WTC11 (cell line): ENCODE data around the gene FRG2.
"Not testable (repeated sequence)": the region's sequence is repeated elsewhere in the genome, so short reads cannot be mapped to it uniquely, and the experiment has no call there.

ENCODE experiments used
- ESRRA ChIP-seq: sonication (generic); formaldehyde crosslinking; IDR thresholded peaks from 2 replicates; pipeline ENCODE4 v1.8.1; 2022; ENCODE audit warnings: mild to moderate bottlenecking, missing genetic modification reagents, borderline replicate concordance
- MXD4 ChIP-seq: fragments of 250-450 bp; sonication (Bioruptor Pico); IDR thresholded peaks from 2 replicates; pipeline ENCODE4 v1.8.0; 2021; ENCODE audit warnings: mild to moderate bottlenecking, moderate library complexity, borderline replicate concordance
- SP1 ChIP-seq: sonication (generic); formaldehyde crosslinking; conservative IDR thresholded peaks from 2 replicates; pipeline ENCODE4 v1.8.1; 2022; ENCODE audit warnings: missing genetic modification reagents
- ZNF263 ChIP-seq: sonication (generic); formaldehyde crosslinking; IDR thresholded peaks from 2 replicates; pipeline ENCODE4 v1.8.1; 2022; ENCODE audit warnings: low read depth, mild to moderate bottlenecking, moderate library complexity, missing genetic modification reagents
- TF ChIP-seq, protein P1 (sequence below): fragments of 200-600 bp; IDR thresholded peaks from 2 replicates; pipeline ENCODE4 v1.8.0; 2022; ENCODE audit warnings: antibody characterized with exemption
- TF ChIP-seq, protein P2 (sequence below): sonication (generic); formaldehyde crosslinking; IDR thresholded peaks from 2 replicates; pipeline ENCODE4 v1.8.1; 2023; ENCODE audit warnings: mild to moderate bottlenecking, moderate library complexity, missing genetic modification reagents
- TF ChIP-seq, protein P3 (sequence below): sonication (generic); formaldehyde crosslinking; IDR thresholded peaks from 2 replicates; pipeline ENCODE4 v1.8.0; 2022; ENCODE audit warnings: mild to moderate bottlenecking, missing genetic modification reagents

DNA sequence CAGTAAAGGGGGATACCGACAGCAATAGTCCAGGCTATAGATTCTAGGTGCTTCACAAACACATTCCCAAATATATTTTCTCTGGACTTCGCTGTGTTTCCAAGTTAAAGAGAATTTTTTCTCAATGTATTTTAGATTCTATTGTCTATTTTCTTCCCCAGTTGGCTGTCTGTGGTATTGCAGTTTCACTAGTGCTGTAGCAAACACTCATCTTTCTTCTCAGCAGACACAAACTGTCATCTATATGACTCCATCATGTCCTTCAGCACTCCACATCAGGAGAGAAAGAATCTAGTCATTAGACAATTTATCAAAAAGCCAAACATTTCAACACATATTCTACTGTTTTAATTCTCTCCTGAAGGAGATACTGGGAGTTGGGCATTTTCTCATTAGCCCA lies 37.3 kb upstream of the FRG2 start, which contains the start of gene DBET:
- TF ChIP-seq, protein P1, sequence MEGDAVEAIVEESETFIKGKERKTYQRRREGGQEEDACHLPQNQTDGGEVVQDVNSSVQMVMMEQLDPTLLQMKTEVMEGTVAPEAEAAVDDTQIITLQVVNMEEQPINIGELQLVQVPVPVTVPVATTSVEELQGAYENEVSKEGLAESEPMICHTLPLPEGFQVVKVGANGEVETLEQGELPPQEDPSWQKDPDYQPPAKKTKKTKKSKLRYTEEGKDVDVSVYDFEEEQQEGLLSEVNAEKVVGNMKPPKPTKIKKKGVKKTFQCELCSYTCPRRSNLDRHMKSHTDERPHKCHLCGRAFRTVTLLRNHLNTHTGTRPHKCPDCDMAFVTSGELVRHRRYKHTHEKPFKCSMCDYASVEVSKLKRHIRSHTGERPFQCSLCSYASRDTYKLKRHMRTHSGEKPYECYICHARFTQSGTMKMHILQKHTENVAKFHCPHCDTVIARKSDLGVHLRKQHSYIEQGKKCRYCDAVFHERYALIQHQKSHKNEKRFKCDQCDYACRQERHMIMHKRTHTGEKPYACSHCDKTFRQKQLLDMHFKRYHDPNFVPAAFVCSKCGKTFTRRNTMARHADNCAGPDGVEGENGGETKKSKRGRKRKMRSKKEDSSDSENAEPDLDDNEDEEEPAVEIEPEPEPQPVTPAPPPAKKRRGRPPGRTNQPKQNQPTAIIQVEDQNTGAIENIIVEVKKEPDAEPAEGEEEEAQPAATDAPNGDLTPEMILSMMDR = not testable (repeated sequence)
- not testable (repeated sequence) for TF ChIP-seq ZNF263 (CRISPR knock-in tag); SP1; MXD4; ESRRA (CRISPR knock-in tag)
- TF ChIP-seq, protein P2, sequence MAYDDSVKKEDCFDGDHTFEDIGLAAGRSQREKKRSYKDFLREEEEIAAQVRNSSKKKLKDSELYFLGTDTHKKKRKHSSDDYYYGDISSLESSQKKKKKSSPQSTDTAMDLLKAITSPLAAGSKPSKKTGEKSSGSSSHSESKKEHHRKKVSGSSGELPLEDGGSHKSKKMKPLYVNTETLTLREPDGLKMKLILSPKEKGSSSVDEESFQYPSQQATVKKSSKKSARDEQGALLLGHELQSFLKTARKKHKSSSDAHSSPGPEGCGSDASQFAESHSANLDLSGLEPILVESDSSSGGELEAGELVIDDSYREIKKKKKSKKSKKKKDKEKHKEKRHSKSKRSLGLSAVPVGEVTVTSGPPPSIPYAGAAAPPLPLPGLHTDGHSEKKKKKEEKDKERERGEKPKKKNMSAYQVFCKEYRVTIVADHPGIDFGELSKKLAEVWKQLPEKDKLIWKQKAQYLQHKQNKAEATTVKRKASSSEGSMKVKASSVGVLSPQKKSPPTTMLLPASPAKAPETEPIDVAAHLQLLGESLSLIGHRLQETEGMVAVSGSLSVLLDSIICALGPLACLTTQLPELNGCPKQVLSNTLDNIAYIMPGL (CRISPR knock-in tag) = not testable (repeated sequence)
- TF ChIP-seq, protein P3, sequence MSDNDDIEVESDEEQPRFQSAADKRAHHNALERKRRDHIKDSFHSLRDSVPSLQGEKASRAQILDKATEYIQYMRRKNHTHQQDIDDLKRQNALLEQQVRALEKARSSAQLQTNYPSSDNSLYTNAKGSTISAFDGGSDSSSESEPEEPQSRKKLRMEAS = not testable (repeated sequence)
